WI38 (cell line): Measurements from ENCODE around the gene NOPCHAP1.
A peak's percentile ranks its signal among the peaks of the same experiment; 100 is the strongest.
"Not testable (repeated sequence)": the region's sequence is repeated elsewhere in the genome, so short reads cannot be mapped to it uniquely, and the experiment has no call there.

Source experiments
- H3K4me3 ChIP-seq: 2 replicates; pipeline ENCODE4 v1.5.1; 2011; ENCODE audit warnings: low read depth, mild to moderate bottlenecking, control low read depth, low read length
- TF ChIP-seq, protein P1 (sequence below): IDR thresholded peaks from 2 replicates; pipeline ENCODE4 v1.5.1; 2012; ENCODE audit warnings: low read depth, mild to moderate bottlenecking, control low read depth, low read length

Gene NOPCHAP1, protein sequence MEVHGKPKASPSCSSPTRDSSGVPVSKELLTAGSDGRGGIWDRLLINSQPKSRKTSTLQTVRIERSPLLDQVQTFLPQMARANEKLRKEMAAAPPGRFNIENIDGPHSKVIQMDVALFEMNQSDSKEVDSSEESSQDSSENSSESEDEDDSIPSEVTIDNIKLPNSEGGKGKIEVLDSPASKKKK

DNA sequence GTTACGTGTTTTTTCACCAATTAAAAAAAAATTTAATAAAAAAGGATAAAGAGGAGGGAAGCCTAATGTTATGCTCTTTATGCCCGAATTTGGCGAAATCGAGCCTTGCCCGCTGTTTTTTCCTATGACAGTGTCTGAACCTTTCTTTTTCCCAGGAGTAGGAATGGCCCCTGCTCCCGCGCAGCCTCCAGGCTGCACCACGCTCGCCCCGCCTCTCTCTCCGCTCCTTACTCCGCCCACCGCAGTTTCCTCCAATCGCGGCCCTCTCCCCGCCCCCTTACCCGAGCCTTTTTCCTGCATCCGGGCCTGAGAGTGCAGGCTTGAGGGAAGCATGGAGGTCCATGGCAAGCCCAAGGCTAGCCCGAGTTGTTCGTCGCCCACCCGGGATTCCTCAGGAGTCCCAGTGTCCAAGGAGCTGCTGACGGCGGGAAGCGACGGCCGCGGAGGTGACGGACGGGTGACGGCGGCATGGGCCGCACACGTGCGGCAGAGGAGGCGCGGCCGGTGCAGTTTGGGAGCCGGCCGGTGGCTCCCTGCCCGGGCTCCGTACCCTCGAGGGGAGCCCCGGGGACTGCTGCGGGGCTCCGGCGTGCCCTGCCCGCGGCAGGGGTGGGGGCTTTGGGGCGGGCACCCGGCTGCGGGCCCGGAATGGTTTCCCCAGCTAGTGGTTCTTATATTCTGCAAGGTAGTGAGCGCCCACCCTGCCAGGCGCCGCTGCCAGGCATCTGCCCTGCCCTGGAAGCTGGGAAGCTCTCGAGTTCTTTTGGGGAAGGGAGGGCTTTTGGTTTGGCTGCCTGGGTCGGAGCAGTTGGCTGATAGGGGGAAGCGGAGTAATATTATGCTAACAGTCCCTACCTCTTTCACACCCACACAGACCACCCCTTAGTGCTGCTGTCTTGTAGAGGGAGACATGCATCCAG lies at the start of gene NOPCHAP1:
Gene NOPCHAP1 (plus strand): TSS at position 295 of the 920 bp plus-strand sequence. CDS start 37 bp downstream, at position 332.
- H3K4me3 ChIP-seq = peak within 1 kb of the TSS; percentile 82
- TF ChIP-seq, protein P1, sequence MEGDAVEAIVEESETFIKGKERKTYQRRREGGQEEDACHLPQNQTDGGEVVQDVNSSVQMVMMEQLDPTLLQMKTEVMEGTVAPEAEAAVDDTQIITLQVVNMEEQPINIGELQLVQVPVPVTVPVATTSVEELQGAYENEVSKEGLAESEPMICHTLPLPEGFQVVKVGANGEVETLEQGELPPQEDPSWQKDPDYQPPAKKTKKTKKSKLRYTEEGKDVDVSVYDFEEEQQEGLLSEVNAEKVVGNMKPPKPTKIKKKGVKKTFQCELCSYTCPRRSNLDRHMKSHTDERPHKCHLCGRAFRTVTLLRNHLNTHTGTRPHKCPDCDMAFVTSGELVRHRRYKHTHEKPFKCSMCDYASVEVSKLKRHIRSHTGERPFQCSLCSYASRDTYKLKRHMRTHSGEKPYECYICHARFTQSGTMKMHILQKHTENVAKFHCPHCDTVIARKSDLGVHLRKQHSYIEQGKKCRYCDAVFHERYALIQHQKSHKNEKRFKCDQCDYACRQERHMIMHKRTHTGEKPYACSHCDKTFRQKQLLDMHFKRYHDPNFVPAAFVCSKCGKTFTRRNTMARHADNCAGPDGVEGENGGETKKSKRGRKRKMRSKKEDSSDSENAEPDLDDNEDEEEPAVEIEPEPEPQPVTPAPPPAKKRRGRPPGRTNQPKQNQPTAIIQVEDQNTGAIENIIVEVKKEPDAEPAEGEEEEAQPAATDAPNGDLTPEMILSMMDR = no peak

DNA sequence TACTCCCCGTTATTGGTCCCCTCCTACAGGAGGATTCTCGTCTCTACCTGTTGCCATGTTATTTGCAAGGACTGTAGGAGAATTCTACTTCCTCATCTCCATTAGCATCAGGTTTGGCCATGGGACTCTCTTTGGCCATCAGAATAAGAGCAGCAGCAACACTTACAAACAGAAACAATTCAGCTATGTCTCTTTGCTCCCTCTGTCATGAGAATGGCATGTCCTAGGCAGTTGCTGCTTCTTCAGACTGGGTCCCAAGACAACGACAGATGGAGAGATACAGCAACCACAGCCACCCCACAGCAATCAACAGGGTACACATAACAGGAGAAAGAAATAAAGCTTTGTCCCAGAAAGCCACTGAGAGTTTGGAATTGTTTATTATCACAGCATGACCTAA lies 47.7 kb upstream of the NOPCHAP1 start:
- TF ChIP-seq, protein P1 = no peak

DNA sequence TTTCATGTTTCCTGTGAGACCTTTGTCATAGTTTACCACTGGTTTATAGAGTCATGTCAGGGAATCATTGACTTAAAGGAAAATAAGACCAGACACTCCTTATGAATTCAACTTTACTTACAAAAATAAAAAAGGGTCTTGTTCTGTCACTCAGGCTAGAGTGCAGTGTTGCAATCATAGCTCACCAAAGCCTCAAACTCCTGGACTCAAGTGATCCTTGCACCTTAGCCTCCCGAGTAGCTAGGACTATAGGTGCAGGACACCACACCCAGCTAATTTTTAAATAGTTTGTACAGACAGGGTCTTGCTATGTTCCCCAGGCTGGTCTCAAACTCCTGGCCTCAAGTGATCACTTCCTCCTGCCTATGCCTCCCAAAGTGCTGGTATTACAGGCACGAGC lies 47.0 kb upstream of the NOPCHAP1 start:
- TF ChIP-seq, protein P1 = no peak
- H3K4me3 ChIP-seq = no peak overlapping the region

More for the DNA sequence above, 47.7 kb upstream of the NOPCHAP1 start:
- H3K4me3 ChIP-seq = no peak overlapping the region

DNA sequence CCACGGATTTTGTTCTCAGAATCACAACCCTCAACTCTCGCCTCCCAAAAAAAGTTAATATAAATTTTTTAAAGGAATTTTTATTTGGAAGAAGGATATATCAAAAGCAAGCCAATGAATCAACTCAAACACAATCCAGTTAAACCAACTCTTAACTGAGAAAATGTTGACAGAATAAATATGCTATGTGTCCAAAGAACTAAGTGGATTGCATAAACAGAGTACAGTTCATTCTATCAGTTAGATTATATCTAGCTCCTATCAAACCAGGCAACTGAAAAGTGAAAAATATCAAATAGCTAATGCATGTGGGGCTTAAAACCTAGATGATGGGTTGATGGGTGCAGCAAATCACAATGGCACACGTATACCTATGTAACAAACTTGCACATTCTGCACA lies 44.7 kb upstream of the NOPCHAP1 start:
- no peak overlapping the region for H3K4me3 ChIP-seq
- TF ChIP-seq, protein P1 = no peak

DNA sequence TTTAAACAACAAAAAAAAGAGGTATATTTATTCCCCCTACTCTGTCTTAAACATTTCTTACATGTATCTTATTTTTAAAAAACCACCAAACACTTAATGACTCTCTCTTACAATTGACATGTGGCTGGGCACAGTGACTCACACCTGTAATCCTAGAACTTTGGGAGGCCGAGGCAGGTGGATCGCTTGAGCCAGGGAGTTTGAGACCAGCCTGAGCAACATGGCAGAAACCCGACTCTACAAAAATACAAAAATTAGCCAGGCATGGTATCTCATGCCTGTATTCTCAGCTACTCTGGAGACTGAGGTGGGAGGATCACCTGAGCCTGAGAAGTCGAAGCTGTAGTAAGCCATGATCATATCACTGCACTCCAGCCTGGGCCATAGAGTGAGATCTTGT lies 44.0 kb upstream of the NOPCHAP1 start:
- TF ChIP-seq, protein P1 = no peak
- H3K4me3 ChIP-seq = no peak overlapping the region

DNA sequence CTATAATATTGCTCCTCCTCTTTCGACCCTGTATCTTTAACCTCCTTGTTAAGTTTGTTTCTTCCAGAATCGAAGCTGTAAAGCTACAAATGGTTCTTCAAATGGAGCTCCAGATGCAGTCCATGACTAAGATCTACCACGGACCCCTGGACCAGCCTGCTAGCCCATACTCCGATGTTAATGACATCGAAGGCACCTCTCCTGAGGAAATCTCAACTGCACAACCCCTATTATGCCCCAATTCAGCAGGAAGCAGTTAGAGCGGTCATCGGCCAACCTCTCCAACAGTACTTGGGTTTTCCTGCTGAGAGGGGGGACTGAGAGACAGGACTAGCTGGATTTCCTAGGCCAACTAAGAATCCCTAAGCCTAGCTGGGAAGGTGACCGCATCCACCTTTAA lies 42.7 kb upstream of the NOPCHAP1 start:
- H3K4me3 ChIP-seq = not testable (repeated sequence)

DNA sequence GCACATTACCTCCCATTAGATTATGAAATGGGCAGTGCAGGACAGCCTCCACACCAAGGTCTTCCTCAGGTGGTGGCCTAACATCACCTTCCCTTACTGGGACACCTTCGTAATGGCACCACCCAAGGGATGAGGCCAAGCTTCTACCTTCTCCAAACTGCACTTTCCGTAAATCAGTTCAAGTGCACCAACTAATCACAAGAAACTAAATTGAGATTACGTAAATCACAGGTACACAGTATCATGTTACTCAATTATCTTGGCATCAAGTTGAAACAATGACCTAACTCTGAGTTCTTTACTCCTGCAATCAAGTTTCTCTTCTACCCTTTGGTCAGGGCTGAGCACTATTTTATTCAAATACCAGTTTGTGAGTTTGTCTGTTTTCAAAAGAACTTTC lies 41.9 kb upstream of the NOPCHAP1 start:
- TF ChIP-seq, protein P1 = no peak
- no peak overlapping the region for H3K4me3 ChIP-seq

DNA sequence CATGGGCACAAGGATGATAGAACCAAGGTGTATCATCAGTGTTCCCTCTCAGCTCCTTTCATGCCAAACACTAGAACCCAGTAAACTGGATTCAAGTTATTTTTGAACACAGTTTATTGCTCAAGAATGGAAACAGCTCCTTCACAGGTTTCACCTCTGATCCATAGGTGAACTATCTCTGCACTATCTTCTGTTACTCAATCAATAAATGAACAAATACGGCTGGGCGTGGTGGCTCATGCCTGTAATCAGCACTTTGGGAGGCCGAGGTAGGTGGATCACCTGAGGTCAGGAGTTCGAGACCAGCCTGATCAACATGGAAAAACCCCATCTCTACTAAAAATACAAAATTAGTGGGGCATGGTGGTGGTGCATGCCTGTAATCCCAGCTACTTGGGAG lies 37.4 kb upstream of the NOPCHAP1 start:
- not testable (repeated sequence) for H3K4me3 ChIP-seq
